ENCODE results near the gene MAGI2.

MAGI2 gene

GRCh38 chr7:78412216-78412858 is 1041.1 kb downstream of the MAGI2 start:
- DNase-seq (ENCODE audit: low read depth), result no peak

DNA sequence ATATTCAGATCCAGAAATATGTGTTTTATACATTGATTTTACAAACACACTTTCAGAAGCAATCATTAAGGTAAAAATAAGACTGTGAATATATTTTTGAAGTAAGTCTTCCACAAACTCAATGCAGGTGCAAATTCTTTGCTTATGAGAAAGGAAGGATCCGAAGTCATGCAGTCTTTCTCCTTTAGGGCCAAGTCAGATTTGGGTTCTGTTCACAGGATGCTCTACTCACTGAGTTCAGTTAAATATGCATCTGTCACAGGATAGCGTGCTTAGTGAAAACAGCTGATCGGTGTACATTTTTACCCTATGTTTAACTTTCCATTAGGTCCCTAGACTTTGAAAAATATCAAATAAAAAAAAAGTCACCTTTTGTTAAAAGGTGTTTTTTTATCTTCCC is 1046.4 kb downstream of the MAGI2 start:
- DNase-seq (ENCODE audit: low read depth), result no peak

DNA sequence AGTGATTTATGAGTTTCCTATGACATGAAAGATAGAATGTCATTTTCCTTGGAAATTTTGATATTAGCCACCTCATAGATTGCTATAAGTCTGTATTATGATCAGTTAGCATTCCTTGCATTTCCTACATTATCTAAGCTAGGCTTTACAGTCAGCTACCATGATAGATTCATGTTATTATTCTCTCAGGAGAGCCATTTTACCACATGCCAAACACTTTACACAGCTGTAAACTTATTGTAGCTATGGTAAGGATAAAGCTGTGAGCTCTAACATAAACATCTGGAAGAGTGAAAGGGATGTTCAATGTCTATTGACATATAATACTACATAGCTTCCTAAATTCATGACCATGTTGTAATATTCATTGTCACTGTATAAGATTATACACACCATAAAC is 1046.9 kb downstream of the MAGI2 start:
- no peak for DNase-seq (ENCODE audit: low read depth)

DNA sequence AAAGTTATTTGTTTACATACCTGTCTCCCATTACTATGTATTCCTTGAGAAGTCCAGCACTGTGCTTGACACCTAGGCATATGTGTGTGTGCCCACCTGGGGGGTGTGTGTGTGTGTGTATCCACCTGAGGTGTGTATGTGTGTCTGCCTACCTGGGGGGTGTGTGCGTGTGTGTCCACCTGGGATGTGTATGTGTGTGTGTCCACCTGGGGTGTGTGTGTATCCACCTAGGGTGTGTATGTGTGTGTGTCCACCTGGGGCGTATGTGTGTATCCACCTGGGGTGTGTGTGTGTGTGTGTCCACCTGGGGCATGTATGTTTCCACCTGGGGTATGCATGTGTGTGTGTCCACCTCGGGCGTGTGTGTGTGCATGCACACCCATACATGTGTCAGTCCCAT is 1051.4 kb downstream of the MAGI2 start:
- DNase-seq (ENCODE audit: low read depth), result no peak

DNA sequence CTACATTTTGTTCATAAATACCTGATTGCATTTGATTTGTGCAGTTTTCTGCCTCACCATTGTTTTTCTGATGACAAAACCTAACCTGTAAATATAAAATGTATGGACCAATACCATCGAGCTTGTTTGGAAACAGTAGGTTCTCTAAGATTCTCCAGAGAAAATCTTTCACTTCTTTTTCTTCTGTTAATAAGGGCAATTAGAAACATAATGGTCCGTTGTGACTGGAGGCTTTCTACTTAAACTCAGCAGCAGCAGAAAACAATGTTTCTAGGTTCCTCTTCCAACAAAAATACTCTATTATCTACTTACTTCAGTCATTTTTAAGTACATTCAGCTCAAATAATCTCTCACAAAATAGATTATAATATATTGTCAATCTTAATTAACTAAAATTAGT is 1053.4 kb downstream of the MAGI2 start:
- no peak for DNase-seq (ENCODE audit: low read depth)

GRCh38 chr7:78399033-78399769 is 1054.3 kb downstream of the MAGI2 start:
- no peak for DNase-seq (ENCODE audit: low read depth)

DNA sequence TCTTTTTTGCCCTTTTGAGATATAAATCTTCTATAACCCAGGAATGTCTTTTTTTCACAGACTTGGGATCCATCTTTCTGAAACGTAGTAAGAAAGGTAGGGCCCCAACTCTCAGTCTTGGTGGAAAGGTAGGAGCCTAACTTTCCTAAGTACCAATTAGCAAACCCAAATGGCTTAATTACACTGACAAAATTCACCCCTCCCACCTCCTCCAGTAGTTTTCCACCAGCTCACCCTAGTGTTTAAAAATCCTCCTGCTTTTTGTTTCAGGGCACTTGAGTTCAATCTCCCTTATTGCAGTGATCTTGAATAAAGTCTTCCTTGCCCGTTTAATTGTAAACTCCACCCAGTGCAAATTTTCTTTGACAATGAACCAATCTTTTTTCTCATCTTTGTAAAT is 1054.9 kb downstream of the MAGI2 start:
- DNase-seq (ENCODE audit: low read depth), result no peak

GRCh38 chr7:78398081-78398480 is 1055.4 kb downstream of the MAGI2 start:
- no peak for DNase-seq (ENCODE audit: low read depth)

GRCh38 chr7:78396210-78396609 is 1057.3 kb downstream of the MAGI2 start:
- DNase-seq (ENCODE audit: low read depth), result no peak

GRCh38 chr7:78395298-78396036 is 1058.0 kb downstream of the MAGI2 start:
- no peak for DNase-seq (ENCODE audit: low read depth)

DNA sequence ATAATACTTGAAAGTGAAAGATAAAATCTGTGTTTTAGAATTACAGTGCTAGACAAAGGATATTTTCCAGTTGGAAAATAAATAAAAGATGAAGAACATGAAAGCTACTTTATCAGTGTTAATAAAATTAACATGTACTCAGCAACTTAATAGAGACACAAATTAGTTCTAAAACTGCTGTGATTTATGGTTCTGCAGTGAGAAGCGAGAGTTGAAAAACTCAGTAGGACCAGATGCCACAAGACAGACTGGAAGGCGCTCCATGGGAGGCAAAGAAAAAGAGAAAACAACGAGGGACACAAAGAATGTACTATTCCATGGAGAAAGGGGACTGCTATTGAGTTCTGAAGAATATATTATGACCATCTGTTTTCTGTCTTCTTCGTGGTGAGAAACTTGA is 1064.4 kb downstream of the MAGI2 start:
- DNase-seq (ENCODE audit: low read depth), result no peak

DNA sequence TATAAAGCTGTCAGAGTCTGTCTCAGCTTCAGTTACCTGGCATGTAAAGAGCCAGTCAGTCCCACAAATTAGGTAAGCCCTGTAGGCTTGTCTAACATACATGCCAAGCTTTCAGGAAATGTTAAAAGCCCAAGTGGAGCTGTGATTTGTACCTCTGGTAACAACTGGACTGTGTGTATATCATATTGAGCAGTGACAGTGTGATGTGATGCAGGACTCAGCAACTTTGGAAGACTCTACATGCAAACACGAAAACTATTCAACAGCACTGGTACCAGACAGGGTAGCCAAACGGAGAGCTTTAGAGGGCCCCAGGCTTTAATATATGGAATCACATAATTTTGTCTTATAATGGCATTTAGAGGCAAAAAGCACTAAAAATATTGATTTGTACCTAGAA is 1066.9 kb downstream of the MAGI2 start:
- no peak for DNase-seq (ENCODE audit: low read depth)

DNA sequence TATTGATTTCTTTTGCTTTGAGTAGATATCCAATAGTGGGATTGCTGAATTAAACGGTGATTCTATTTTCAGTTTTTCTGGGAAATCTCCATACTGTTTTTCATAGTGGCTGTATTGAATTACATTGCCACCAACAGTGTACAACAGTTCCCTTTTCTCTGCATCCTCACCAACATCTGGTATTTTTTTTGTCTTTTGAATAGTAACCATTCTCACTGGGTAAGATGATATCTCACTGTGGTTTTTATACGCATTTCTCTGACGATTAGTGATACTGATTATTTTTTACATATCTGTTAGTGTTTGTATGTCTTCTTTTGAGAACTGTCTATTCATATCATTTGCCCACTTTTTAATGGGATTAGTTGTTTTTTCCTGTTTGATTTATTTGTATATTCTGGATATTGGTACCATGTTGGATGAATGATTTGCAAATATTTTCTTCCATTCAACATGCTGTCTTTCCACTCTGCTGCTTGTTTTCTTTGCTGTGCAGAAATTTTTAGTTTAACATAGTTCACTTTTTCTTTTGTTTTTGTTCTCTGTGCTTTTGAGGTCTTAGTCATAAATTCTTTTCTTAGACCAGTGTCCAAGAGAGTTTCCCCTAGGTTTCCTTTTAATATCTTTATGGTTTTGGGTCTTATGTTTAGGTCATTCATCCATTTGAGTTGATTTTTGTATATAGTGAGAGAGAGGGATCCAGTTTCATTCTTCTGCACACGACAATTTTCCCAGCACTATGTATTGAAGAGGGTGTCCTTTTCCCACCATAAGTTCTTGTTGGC is 1070.2 kb downstream of the MAGI2 start:
- no peak for DNase-seq (ENCODE audit: low read depth)

GRCh38 chr7:78379148-78379547 is 1074.3 kb downstream of the MAGI2 start:
- no peak for DNase-seq (ENCODE audit: low read depth)

DNA sequence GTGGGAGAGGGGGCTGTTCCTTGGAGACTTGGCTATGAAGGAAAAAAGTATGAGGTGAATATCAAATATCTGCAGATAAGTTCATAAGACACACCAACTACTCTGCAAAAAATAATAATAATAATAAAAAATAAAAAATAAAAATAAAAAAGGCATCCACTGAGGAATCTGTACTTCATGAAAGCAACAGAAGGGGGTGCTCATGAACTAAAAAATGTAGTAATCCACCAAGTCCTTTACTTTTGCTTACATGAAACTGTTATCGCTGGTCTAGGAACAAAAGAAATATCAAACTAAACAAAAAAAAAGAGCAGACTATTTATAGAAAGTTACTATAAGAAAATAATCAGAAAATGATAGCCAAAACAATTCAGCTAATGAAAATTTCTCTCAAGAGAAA is 1075.9 kb downstream of the MAGI2 start:
- no peak for DNase-seq (ENCODE audit: low read depth)

DNA sequence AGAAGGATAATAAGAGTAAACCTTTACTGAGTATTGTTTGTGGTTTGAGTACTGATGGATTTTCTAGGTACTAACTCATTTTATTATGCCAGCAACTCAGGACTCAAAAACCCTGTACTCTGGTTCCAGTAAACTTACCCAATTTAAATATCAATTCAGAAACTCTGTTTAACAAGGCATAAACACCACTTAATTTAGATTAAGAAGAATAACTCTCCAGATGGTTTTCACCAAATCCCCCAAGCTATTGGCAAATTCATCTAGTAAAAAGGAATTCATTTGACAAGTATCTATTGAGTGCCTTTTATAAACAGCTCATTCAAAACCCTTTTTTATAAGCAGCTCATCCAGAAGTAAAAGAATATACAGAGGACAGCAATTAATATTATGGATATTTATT is 1082.5 kb downstream of the MAGI2 start:
- no peak for DNase-seq (ENCODE audit: low read depth)

DNA sequence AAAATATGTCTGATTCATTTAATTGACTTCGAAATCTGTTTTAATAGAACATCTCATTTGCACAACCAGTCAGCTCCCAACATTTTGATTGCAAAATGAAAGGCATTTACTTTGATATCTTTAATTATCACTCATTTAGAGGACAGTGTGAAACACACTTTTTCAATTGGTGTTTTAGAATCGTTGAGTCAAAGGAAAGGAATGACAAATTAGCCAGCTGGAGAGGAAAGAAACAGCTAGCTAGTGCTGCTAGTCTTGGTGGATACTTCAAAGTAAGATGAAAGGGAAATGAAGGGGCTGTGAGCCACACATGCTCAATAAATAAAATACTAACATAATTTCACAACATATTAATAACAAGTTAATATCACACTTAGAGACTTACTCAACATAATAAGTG is 1084.7 kb downstream of the MAGI2 start:
- no peak for DNase-seq (ENCODE audit: low read depth)

- DNase-seq (ENCODE audit: low read depth), result no peak
These were observed 1086.1 kb downstream of the MAGI2 start for GRCh38 chr7:78367280-78367773.

- no peak for DNase-seq (ENCODE audit: low read depth)
These were observed 1089.6 kb downstream of the MAGI2 start for GRCh38 chr7:78363866-78364265.

GRCh38 chr7:78359836-78360235 is 1093.6 kb downstream of the MAGI2 start:
- DNase-seq (ENCODE audit: low read depth), result no peak

GRCh38 chr7:78357709-78358108 is 1095.8 kb downstream of the MAGI2 start:
- DNase-seq (ENCODE audit: low read depth), result no peak

- DNase-seq (ENCODE audit: low read depth), result no peak
These were observed 1097.6 kb downstream of the MAGI2 start for GRCh38 chr7:78355834-78356233.
